ENCODE results near the gene POLR2J3.
"Not testable (repeated sequence)": the region's sequence is repeated elsewhere in the genome, so short reads cannot be mapped to it uniquely, and the experiment has no call there.

The POLR2J3 gene

GRCh38 chr7:102576363-102576762, 4.0 kb upstream of the POLR2J3 start:
- not testable (repeated sequence) for H3K36me3 ChIP-seq (ENCODE audit: control insufficient read depth, insufficient read depth, low read length); H3K27ac ChIP-seq (ENCODE audit: low read depth, low read length); H3K4me3 ChIP-seq (ENCODE audit: low read length); H3K27me3 ChIP-seq (ENCODE audit: control insufficient read depth, insufficient read depth, low read length); H3K4me1 ChIP-seq (ENCODE audit: control insufficient read depth, insufficient read depth, low read length); H3K9ac ChIP-seq (ENCODE audit: low read length)

- H3K27ac ChIP-seq (ENCODE audit: low read depth, low read length); H3K4me1 ChIP-seq (ENCODE audit: control insufficient read depth, insufficient read depth, low read length); H3K9ac ChIP-seq (ENCODE audit: low read length); H3K4me3 ChIP-seq (ENCODE audit: low read length); H3K27me3 ChIP-seq (ENCODE audit: control insufficient read depth, insufficient read depth, low read length); H3K36me3 ChIP-seq (ENCODE audit: control insufficient read depth, insufficient read depth, low read length): not testable (repeated sequence)
Observed at GRCh38 chr7:102574607-102575006, 2.2 kb upstream of the POLR2J3 start.

GRCh38 chr7:102568620-102569019, 3.8 kb downstream of the POLR2J3 start:
- H3K27ac ChIP-seq (ENCODE audit: low read depth, low read length); H3K9ac ChIP-seq (ENCODE audit: low read length); H3K4me1 ChIP-seq (ENCODE audit: control insufficient read depth, insufficient read depth, low read length); H3K36me3 ChIP-seq (ENCODE audit: control insufficient read depth, insufficient read depth, low read length); H3K4me3 ChIP-seq (ENCODE audit: low read length); H3K27me3 ChIP-seq (ENCODE audit: control insufficient read depth, insufficient read depth, low read length): not testable (repeated sequence)

- H3K27ac ChIP-seq (ENCODE audit: low read depth, low read length); H3K36me3 ChIP-seq (ENCODE audit: control insufficient read depth, insufficient read depth, low read length); H3K27me3 ChIP-seq (ENCODE audit: control insufficient read depth, insufficient read depth, low read length); H3K9ac ChIP-seq (ENCODE audit: low read length); H3K4me3 ChIP-seq (ENCODE audit: low read length); H3K4me1 ChIP-seq (ENCODE audit: control insufficient read depth, insufficient read depth, low read length): not testable (repeated sequence)
Observed at GRCh38 chr7:102550808-102551422, 21.5 kb downstream of the POLR2J3 start, which contains the start of gene SPDYE2. TSS of gene SPDYE2 (plus strand) at chr7:102551226. CDS start at chr7:102553256, 2,030 bp downstream.

GRCh38 chr7:102546353-102546752, 26.0 kb downstream of the POLR2J3 start:
- not testable (repeated sequence) for H3K36me3 ChIP-seq (ENCODE audit: control insufficient read depth, insufficient read depth, low read length); H3K9ac ChIP-seq (ENCODE audit: low read length); H3K4me1 ChIP-seq (ENCODE audit: control insufficient read depth, insufficient read depth, low read length); H3K4me3 ChIP-seq (ENCODE audit: low read length); H3K27ac ChIP-seq (ENCODE audit: low read depth, low read length); H3K27me3 ChIP-seq (ENCODE audit: control insufficient read depth, insufficient read depth, low read length)

- not testable (repeated sequence) for H3K4me1 ChIP-seq (ENCODE audit: control insufficient read depth, insufficient read depth, low read length); H3K36me3 ChIP-seq (ENCODE audit: control insufficient read depth, insufficient read depth, low read length); H3K4me3 ChIP-seq (ENCODE audit: low read length); H3K27ac ChIP-seq (ENCODE audit: low read depth, low read length); H3K27me3 ChIP-seq (ENCODE audit: control insufficient read depth, insufficient read depth, low read length); H3K9ac ChIP-seq (ENCODE audit: low read length)
Observed at GRCh38 chr7:102545288-102545687, 27.1 kb downstream of the POLR2J3 start.

GRCh38 chr7:102544372-102544771, 28.0 kb downstream of the POLR2J3 start:
- H3K4me1 ChIP-seq (ENCODE audit: control insufficient read depth, insufficient read depth, low read length); H3K36me3 ChIP-seq (ENCODE audit: control insufficient read depth, insufficient read depth, low read length); H3K27ac ChIP-seq (ENCODE audit: low read depth, low read length): not testable (repeated sequence)

GRCh38 chr7:102543596-102543995, 28.8 kb downstream of the POLR2J3 start, which contains the start of gene UPK3BL2:
TSS of gene UPK3BL2 (minus strand) at chr7:102543696. CDS start at chr7:102543636, 60 bp downstream.
- H3K27me3 ChIP-seq (ENCODE audit: control insufficient read depth, insufficient read depth, low read length); H3K27ac ChIP-seq (ENCODE audit: low read depth, low read length); H3K4me3 ChIP-seq (ENCODE audit: low read length); H3K9ac ChIP-seq (ENCODE audit: low read length); H3K36me3 ChIP-seq (ENCODE audit: control insufficient read depth, insufficient read depth, low read length); H3K4me1 ChIP-seq (ENCODE audit: control insufficient read depth, insufficient read depth, low read length): not testable (repeated sequence)

More at GRCh38 chr7:102544372-102544771, 28.0 kb downstream of the POLR2J3 start:
- not testable (repeated sequence) for H3K9ac ChIP-seq (ENCODE audit: low read length); H3K4me3 ChIP-seq (ENCODE audit: low read length); H3K27me3 ChIP-seq (ENCODE audit: control insufficient read depth, insufficient read depth, low read length)

- not testable (repeated sequence) for H3K27me3 ChIP-seq (ENCODE audit: control insufficient read depth, insufficient read depth, low read length); H3K4me3 ChIP-seq (ENCODE audit: low read length); H3K36me3 ChIP-seq (ENCODE audit: control insufficient read depth, insufficient read depth, low read length); H3K4me1 ChIP-seq (ENCODE audit: control insufficient read depth, insufficient read depth, low read length); H3K9ac ChIP-seq (ENCODE audit: low read length); H3K27ac ChIP-seq (ENCODE audit: low read depth, low read length)
Observed at GRCh38 chr7:102542771-102543170, 29.6 kb downstream of the POLR2J3 start.

- H3K4me3 ChIP-seq (ENCODE audit: low read length); H3K36me3 ChIP-seq (ENCODE audit: control insufficient read depth, insufficient read depth, low read length); H3K27ac ChIP-seq (ENCODE audit: low read depth, low read length); H3K9ac ChIP-seq (ENCODE audit: low read length); H3K27me3 ChIP-seq (ENCODE audit: control insufficient read depth, insufficient read depth, low read length); H3K4me1 ChIP-seq (ENCODE audit: control insufficient read depth, insufficient read depth, low read length): not testable (repeated sequence)
Observed at GRCh38 chr7:102542083-102542482, 30.3 kb downstream of the POLR2J3 start.

- H3K9ac ChIP-seq (ENCODE audit: low read length); H3K4me3 ChIP-seq (ENCODE audit: low read length); H3K27ac ChIP-seq (ENCODE audit: low read depth, low read length); H3K36me3 ChIP-seq (ENCODE audit: control insufficient read depth, insufficient read depth, low read length); H3K27me3 ChIP-seq (ENCODE audit: control insufficient read depth, insufficient read depth, low read length); H3K4me1 ChIP-seq (ENCODE audit: control insufficient read depth, insufficient read depth, low read length): not testable (repeated sequence)
Observed at GRCh38 chr7:102540604-102541003, 31.8 kb downstream of the POLR2J3 start.

- H3K9ac ChIP-seq (ENCODE audit: low read length); H3K27me3 ChIP-seq (ENCODE audit: control insufficient read depth, insufficient read depth, low read length); H3K27ac ChIP-seq (ENCODE audit: low read depth, low read length); H3K36me3 ChIP-seq (ENCODE audit: control insufficient read depth, insufficient read depth, low read length); H3K4me1 ChIP-seq (ENCODE audit: control insufficient read depth, insufficient read depth, low read length); H3K4me3 ChIP-seq (ENCODE audit: low read length): not testable (repeated sequence)
Observed at GRCh38 chr7:102535062-102535615, 37.2 kb downstream of the POLR2J3 start.

GRCh38 chr7:102532127-102532526, 40.3 kb downstream of the POLR2J3 start:
- H3K36me3 ChIP-seq (ENCODE audit: control insufficient read depth, insufficient read depth, low read length); H3K9ac ChIP-seq (ENCODE audit: low read length); H3K27ac ChIP-seq (ENCODE audit: low read depth, low read length); H3K4me1 ChIP-seq (ENCODE audit: control insufficient read depth, insufficient read depth, low read length); H3K4me3 ChIP-seq (ENCODE audit: low read length); H3K27me3 ChIP-seq (ENCODE audit: control insufficient read depth, insufficient read depth, low read length): not testable (repeated sequence)

All from rectal smooth muscle tissue (tissue), 1 donor.